NCI-H1048 (cell line): ENCODE results near the gene SEPTIN1.
"Not testable (repeated sequence)": the region's sequence is repeated elsewhere in the genome, so short reads cannot be mapped to it uniquely, and the experiment has no call there.

Experiments
- DNase-seq: peaks from one replicate; lab custom pipeline; 2025; lab: John Stamatoyannopoulos, UW

Gene SEPTIN1

DNA sequence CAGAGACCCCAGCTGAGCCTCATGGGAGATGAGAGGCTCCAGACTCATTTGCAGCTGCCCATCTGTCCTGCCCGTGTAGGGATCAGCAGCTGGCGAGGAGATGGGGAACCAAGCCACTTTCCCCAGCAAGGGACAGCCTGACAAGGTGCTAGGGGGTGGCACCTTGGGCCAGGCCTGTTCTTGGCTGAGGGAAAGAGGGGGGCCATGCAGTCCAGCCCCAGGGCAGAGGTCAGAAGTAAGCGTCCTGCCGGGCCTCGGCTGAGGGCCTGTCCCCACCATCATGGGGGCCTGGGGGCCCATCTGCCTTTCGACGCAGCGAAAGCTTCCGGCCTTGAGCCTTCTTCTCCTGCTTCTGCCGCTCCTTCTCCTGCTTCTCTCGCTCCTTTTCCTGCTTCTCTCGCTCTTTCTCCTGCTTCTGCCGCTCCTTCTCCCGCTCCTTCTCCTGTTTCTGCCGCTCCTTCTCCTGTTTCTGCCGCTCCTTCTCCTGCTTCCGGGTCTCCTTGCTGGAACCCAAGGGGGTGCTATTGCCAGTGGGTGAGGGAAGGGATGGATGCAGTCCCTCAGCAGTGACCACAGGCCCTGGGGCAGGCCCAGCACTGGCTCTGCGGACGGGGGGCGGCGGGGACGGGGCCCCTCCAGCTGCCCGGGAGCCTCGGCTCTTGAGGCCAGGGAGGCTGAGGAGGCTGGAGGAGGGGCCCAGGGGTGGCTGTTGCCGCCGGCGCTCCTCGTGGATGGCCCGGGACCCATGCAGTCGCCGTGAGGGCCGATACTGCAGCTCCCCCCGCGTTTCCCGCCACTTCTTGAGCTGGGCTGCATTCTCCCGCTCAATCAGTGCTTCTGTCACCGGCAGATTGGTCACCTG is 24.4 kb downstream of the SEPTIN1 start:
- DNase-seq: no peak

DNA sequence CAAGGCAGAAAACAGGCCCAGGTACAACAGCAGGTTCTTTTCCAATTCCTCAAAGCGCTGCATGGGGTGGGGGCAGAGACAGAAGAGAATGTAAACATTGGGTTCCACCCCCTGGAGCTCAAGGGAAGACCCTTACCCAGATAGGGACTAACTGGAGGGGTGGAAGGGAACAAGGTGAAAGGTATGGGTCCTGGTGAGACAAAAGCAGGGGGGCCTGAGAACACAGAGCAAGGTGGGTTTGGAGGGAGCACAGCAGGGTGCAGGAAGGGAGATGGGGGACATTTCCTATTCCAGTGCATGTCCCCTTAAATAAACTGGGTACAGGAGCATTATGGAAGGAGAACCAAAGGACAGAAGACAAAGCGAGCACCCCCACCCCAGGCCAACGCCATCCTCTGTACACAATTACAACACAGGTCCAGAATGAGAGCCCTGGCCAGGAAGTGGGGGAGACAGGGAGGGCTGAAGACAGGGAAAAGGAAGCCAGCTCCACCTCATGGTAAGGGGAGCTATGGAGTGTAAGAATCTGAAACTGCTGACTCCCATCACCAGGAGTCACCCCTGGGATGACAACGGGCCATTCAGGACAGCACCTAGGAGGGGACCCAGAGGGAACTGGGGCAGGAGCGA is 25.2 kb downstream of the SEPTIN1 start:
- no peak for DNase-seq

DNA sequence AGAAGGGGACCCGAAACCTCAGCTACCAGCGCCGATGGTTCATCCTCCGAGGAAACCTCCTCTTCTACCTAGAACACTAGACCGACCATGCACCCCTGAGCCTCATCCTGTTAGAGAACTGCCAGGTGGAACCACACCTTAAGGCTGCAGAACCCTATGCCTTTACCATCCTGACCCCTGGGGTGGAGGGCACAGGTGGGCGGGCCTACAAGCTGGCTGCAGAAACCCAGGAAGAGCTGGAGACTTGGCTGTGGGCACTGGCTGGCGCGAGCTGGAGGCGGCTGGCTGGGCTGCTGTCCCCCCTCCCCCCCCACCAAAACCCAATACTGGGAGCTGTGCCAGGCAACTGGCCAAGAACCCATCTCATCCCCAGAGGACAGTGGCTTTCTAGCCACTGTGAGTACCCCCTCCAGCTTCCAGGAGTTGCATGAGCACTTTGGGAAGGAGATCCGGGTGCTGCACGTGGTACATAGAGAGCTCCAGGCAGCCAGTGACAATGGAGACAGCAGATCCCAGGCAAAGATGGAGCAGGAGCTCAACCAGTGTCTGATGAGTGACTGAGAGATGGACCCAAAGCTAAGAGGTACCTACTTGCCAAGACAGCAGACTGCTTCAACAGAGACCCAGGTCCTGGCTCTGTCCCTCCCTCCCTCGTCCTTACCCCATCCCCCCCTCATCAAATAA is 25.8 kb downstream of the SEPTIN1 start:
- no peak for DNase-seq

DNA sequence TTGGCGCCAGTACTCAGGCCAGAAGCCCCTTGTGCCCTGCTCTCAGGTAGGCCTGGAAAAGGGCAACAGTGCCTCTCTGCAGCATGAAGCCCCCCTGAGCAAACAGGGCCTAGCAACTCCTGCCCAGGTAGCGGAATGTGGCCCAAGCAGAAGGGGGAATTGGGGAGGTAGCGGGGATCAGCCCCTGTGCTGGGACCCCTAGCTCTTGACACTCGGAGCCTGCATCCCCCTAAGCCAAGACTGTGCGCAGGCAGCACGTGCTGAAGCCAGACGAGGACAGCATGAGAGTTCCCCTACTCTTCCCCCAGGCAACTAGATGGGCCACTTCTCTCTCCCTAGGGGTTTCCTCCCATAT is 26.4 kb downstream of the SEPTIN1 start:
- no peak for DNase-seq

DNA sequence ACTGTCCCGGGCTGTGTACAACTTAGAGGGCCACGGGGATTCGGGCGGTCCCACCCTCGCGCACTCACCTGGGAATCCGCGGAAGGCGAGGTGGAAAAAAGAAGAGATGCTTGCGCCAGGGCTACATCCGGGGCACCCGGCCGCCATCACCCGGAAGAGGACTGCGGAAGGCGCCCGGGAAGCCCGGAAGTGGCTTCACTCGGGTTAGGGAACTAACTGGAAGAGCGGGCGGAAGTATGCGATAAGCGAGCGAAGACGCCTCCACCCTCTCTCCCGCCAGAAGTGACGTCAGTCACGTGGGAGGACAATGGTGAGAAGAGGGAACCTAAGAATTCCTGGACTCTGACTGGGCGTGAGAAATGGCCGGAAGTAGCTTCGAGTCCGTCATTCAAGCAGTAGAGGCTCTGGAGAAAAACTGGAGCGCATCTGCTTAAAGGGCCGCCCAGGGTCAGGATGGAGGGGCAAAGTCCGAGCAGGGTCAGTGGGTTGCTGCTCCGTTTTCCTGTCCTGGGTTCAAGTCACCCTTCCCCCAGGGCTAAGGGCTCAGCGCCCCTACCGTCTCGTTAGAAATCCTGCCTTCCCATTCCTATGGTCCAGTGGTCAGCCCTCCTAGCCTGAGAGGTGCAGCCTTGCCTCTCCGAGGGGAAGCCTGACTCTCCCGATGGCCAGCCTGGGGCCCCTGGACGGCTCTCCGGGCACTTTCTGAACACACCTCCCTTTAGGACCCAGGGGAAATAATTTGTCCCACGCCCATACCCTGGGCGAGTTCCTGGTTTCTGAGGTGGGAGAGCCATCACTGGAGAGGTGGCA is 27.0 kb downstream of the SEPTIN1 start, which contains the start of gene CD2BP2:
TSS of gene CD2BP2 (minus strand) at position 165 of the 810 bp plus-strand sequence. CDS start 627 bp downstream, outside the sequence.
- peak; percentile 84 for DNase-seq

DNA sequence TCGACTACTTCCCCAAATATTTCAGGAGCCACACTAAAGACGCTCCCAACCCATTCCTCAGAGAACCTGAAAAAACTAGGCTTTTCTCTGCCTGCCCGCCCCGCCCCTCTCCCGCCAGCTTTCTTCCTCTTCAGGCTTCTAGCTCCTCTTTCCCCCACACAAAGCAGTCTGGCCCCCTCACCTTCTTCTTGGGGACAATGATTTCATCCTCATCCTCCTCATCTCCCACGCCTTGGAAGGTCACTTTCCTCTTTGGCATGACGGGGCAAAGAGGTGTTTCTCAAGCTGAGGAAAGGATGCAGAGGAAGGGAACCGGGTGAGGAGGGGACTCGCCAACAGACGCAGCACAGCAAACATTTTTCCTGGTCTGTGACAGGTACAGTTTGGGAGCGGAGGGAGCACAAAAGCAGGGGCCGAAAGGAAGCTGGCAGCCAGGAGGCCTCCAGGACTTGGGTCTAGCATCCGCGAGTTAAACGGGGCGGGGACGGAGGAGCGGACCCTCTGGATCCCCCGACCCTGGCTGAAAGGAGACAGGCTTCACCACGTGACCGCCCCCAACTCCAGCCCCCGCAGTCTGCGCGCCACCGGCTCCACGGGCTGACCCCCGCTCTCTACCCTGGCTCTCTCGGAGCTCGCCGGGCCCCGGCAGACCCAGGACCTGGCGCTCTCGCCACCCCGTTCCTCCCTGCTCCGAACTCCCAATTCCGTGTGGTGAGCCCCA is 27.8 kb downstream of the SEPTIN1 start:
- DNase-seq: no peak

DNA sequence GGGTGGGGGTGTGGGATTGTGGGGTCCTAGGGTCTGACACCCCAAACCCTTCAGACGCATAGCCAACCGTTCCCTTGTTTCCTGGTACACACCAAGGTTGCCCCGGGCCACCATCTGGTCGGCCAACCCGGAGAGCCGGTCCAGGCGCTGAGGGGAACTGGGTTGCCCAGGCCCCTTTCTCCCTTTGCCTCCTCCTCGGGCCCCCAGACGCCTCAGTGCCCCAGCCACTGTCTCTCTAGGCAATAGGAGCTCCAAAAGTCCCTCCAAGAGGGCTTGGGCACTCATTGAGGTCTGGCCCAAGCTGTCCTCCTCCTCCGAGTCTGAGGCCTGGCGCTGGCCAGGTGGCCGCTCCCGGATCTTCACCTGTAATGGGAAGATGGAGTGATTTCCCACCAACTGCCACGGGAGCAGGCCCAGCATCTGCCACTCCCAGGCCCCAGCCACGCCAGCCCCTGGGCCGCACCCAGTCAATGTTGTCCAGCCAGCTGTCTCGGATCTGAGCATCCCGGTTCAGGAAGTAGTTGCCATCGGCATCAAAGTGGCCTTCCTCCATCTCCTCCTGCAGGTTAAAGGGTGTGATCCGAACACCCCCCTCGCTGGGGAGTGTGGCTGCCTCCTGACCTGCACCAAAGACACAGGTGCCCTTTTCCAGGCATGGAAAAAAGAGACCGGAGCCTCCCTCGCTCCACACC is 28.8 kb downstream of the SEPTIN1 start:
- no peak for DNase-seq

DNA sequence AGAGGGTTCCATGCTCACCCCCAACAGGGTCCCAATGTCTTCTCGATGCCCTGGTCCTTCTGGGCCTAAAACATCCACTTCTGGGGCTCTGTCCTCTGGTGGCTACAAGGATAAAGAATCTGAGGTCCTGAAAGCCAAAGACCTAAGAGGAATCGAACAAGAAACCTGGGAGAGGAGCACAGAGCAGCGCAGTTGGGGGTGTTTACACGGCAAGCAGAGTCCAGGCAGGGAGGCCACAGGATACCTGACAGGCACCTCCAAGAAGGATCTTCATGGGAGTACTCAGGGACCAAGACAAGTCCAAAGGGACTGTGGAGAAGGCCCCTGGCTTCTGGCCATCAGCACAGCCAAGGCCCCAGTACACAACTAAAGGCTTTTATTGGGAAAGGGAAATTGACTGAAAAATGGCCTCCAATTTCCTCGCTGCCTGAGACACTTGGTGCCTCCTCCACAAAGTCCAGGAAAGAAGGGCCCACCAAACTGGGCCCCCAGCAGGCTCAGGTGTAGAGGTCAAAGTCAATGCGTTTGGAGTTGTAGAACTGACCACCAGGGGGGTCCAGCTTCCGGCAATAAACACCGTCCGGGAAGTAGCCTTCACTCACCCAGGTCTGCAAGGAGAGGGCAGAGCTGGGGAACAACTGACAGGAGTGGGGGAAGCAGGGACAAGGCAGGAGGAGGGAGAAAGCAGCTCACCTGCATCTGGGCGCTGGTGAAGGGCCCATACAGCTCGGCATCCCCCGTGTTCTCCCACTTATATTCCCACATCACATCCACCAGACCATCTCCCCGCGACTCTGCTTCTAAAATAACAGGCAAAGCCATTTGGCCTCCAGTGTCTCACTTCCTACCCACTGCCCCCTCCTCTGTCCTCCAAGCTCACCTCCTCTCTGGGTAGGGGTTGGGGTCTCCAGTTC is 29.6 kb downstream of the SEPTIN1 start:
- no peak for DNase-seq

DNA sequence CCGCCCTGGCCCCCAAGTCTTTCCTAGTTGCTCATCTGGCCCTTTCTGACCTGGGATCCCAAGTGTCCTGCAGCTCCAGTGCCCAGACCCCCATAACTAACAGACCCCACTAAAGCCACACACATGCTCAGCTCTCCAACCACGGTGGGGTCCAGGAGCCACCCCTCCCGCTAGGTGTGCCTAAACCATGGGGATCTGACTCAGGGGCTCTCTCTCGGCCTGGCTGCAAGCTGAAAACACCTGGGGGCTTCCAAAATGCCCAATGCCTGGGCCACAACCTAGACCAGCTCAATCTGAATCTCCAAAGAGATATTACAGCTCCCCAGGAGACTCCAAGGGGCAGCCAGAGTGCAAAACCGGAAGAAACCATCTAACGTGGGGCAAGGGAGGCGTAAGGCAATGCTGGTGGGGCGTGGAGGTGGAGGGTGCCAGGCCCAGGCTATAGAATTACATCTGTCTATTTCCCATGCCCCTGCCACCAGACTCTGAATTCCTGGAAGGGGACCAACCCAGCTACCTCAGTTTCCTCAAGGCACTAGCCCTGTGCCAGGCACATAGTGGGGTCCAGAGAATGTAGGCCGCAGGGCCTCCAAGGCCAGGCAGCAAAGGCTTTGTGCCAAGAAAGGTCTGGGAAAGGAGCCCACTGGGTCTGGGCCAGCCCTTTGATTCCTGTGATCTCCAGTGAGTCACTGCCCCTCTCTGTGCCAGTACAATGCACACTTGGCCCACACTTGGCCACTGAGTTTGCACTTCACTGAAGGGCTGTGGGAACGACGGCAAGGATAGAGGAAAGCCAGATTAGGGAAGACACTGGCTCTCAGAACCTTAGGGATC is 30.6 kb downstream of the SEPTIN1 start:
- no peak for DNase-seq

DNA sequence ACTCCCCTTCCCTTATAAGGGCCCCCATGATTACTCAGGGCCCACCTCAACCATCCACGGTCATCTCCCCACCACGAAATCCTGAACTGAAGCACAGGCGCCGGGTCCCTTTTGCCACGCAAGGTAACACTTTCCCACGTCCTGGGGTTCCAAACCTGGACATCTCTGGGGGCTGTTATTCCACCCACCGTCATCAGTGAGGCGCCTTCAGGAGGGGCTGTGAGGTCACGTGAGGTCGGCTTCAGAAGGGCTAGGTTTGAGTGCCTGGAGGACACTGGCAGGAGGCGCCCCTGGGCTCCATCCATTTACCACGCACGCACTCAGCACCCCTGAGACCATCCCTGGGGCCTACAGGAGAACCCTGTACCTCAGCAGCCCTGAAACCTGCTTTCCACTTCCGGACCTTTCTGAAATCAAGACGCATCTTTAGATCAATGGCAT is 31.3 kb downstream of the SEPTIN1 start:
- no peak for DNase-seq

DNA sequence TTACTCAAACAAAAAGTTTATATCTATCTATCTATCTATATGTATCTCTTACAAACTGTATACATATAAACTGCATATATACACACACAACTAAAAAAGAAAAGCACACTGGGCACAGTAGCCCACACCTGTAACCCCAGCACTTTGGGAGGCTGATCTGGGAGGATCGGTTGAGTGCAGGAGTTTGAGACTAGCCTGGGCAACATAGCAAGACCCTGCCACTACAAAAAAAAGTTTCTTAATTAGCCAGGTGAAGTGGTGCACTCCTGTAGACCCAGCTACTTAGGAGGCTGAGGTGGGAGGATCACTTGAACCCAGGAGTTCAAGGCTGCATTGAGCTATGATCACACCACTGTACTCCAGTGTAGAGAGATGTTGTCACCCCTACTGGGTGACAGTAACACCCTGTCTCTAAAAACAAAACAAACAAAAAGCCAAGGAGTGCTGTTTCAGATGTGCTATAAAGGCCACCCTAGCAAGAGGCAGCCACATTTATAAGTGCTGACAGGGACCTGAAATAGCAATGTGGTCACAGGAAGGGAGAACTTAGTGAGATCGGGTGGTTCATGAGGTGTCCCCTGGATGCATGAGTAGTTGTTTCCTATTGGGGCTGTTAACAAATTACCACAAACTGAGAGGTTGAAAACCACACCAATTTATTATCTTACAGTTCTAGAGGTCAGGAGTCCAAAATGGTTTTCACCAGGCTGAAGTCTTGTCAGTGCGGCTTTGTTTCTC is 32.1 kb downstream of the SEPTIN1 start:
- DNase-seq: no peak

DNA sequence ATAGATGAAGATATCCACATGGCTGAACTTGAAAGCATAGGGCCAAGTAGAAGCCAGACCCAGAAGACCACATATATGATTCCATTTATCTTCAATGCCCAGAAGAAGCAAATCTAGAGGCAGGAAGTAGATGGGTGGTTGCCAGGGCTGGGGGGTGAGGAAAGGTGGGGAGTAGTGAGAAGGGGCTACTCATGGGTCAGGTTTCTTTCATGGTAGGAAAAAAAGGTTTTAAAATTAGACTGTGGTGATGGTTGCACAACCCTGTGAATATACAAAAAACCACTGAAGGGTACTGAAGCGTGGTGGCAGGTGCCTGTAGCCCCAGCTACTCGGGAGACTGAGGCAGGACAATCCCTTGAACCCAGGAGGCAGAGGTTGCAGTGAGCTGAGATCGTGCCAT is 32.7 kb downstream of the SEPTIN1 start:
- no peak for DNase-seq

DNA sequence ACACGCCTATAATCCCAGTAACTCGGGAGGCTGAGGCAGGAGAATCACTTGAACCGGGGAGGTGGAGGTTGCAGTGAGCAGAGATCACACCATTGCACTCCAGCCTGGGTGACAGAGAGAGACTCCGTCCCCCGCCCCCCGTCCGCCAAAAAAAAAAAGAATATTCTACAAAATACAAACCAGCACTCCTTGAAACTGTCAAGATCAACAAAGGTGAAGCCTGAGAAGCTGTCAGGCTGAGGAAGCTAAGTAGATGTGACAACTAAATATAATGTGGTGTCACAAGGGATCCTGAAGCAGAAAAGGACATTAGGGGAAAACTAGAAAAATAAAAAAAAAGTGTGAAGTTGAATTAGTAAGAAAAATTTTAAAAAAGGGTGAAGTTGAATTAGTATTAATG is 33.4 kb downstream of the SEPTIN1 start:
- no peak for DNase-seq

DNA sequence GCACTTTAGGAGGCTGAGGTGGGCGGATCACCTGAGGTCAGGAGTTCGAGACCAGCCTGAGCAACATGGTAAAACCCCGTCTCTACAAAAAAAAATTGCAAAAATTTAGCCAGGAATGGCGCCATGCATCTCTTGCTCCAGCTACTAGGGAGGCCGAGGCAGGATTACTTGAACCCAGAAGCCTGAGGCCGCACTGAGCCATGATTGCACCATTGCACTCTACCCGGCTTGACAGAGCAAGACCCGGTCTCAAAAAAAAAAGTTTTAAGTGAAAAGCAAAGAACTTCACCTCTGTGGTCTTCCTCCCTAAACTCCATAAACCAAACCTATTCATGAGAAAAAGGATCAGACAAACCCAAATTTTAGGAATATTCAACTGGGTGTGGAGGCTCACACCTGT is 34.2 kb downstream of the SEPTIN1 start:
- no peak for DNase-seq

DNA sequence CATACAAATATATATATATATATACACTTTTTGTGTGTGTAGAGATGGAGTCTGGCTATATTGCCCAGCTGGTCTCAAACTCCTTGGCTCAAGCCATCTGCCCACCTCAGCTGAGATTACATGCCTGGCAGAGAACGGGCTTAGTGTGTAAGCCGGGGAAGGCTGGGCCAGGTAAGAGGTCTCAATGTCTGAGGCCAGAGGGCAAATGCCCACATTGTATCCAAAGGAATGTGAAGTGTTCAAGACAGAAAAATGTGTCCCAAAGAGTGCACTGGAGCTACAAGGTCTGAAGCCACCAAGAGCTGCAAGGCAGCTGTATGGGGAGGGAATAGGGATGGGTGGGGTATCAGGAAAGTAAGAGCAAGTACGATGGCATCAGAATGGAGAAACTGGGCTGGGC is 36.1 kb downstream of the SEPTIN1 start:
- no peak for DNase-seq

DNA sequence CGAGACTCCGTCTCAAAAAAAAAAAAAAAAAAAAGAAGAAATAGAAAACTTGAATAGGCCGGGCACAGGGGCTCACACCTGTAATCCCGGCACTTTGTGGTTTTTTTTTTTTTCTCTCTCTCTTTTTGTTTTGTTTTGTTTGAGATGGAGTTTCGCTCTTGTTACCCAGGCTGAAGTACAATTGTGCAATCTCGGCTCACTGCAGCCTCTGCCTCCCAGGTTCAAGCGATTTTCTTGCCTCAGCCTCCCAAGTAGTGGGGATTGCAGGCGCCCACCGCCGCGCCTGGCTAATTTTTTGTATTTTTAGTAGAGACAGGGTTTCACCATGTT is 38.9 kb downstream of the SEPTIN1 start:
- DNase-seq: not testable (repeated sequence)

DNA sequence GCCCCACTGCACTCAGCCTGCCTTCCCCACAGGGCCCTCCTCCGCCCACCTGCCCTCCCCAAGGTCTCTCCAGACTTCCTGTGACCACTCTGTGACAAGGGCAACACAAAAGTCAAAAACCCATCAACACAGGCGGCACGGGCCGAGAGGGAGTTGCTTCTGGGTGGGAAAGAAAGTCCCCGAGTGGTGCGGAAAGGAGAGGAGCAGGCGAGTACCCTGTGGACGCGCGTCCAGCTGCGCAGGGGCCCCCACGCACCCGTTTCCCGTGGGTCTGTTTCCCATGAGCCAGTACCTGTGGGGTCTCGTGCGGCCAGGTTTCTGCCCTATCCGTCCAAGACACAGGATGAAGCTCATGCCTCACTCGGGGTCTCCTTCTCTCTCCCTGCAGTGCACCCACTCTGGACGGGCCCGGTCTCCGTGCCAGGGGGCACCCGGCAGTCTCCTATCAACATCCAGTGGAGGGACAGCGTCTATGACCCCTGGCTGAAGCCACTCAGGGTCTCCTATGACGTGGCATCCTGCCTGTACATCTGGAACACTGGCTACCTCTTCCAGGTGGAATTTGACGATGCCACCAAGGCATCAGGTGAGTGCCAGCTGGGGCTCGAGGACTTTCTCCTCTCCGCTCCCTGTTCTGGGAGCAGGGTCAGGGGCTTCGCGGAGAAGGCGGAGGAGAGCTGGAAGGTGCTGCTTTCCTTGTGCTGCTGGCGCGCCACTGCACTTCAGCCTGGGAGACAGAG is 39.4 kb downstream of the SEPTIN1 start:
- no peak for DNase-seq
